HepG2 (cell line): ENCODE data around the gene FAM177B. TPM values are rescaled to one million over a fixed set of nuclear protein-coding genes. Genes with fewer than 3 reads are reported as not detected.
A peak's percentile ranks its signal among the peaks of the same experiment; 100 is the strongest.

Source experiments
- AHR ChIP-seq: IDR thresholded peaks from 2 replicates; pipeline ENCODE4 v1.6.1; 2018; ENCODE audit warnings: missing genetic modification reagents, missing compliant biosample characterization
- AKAP8 ChIP-seq: sonication (generic); formaldehyde crosslinking; IDR thresholded peaks from 2 replicates; pipeline ENCODE4 v1.5.1; 2020; ENCODE audit warnings: mild to moderate bottlenecking, missing genetic modification reagents
- GLI4 ChIP-seq: sonication (generic); formaldehyde crosslinking; IDR thresholded peaks from 2 replicates; pipeline ENCODE4 v1.5.1; 2020; ENCODE audit warnings: missing genetic modification reagents, mild to moderate bottlenecking, moderate library complexity, borderline replicate concordance
- GPN1 ChIP-seq: sonication (generic); formaldehyde crosslinking; IDR thresholded peaks from 2 replicates; pipeline ENCODE4 v1.5.1; 2020; ENCODE audit warnings: missing genetic modification reagents, borderline replicate concordance
- HES4 ChIP-seq: sonication (generic); formaldehyde crosslinking; IDR thresholded peaks from 2 replicates; pipeline ENCODE4 v1.9.0; 2021; ENCODE audit warnings: mild to moderate bottlenecking, missing genetic modification reagents, borderline replicate concordance
- KLF13 ChIP-seq: sonication (generic); formaldehyde crosslinking; IDR thresholded peaks from 2 replicates; pipeline ENCODE4 v1.4.0; 2020; ENCODE audit warnings: mild to moderate bottlenecking, missing genetic modification reagents
- NFE2L1 ChIP-seq: sonication (generic); formaldehyde crosslinking; IDR thresholded peaks from 2 replicates; pipeline ENCODE4 v1.4.0; 2020; ENCODE audit warnings: missing genetic modification reagents, mild to moderate bottlenecking, borderline replicate concordance
- POLR2G ChIP-seq: fragments of 200-400 bp; formaldehyde crosslinking; IDR thresholded peaks from 2 replicates; pipeline ENCODE4 v1.6.1; 2018; ENCODE audit warnings: mild to moderate bottlenecking, low read depth, low read length, moderate library complexity
- SAFB2 ChIP-seq: sonication (generic); formaldehyde crosslinking; IDR thresholded peaks from 2 replicates; pipeline ENCODE4 v1.5.1; 2020; ENCODE audit warnings: missing genetic modification reagents, low read depth, mild to moderate bottlenecking, borderline replicate concordance
- THRA ChIP-seq: sonication (generic); formaldehyde crosslinking; IDR thresholded peaks from 2 replicates; pipeline ENCODE4 v1.4.0; 2020; ENCODE audit warnings: missing genetic modification reagents, borderline replicate concordance
- ZBED4 ChIP-seq: sonication (generic); formaldehyde crosslinking; IDR thresholded peaks from 2 replicates; pipeline ENCODE4 v1.4.0; 2020; ENCODE audit warnings: missing genetic modification reagents, borderline replicate concordance
- ZNF441 ChIP-seq: sonication (generic); formaldehyde crosslinking; IDR thresholded peaks from 2 replicates; pipeline ENCODE4 v1.7.0; 2021; ENCODE audit warnings: missing genetic modification reagents, borderline replicate concordance
- ZNF557 ChIP-seq: sonication (generic); formaldehyde crosslinking; IDR thresholded peaks from 2 replicates; pipeline ENCODE4 v1.4.0; 2020; ENCODE audit warnings: missing genetic modification reagents
- ZNF605 ChIP-seq: sonication (generic); formaldehyde crosslinking; IDR thresholded peaks from 2 replicates; pipeline ENCODE4 v1.8.0; 2022; ENCODE audit warnings: mild to moderate bottlenecking, missing genetic modification reagents
- ZNF614 ChIP-seq: IDR thresholded peaks from 2 replicates; pipeline ENCODE4 v1.6.1; 2018; ENCODE audit warnings: missing biosample characterization, missing genetic modification reagents, inconsistent platforms, borderline replicate concordance
- ZNF615 ChIP-seq: sonication (generic); formaldehyde crosslinking; IDR thresholded peaks from 2 replicates; pipeline ENCODE4 v1.5.0; 2020; ENCODE audit warnings: mild to moderate bottlenecking, missing genetic modification reagents, borderline replicate concordance
- ZNF660 ChIP-seq: sonication (generic); formaldehyde crosslinking; IDR thresholded peaks from 2 replicates; pipeline ENCODE4 v1.5.1; 2020; ENCODE audit warnings: mild to moderate bottlenecking, low read depth, missing genetic modification reagents, borderline replicate concordance
- ZNF678 ChIP-seq: sonication (generic); formaldehyde crosslinking; IDR thresholded peaks from 2 replicates; pipeline ENCODE4 v1.4.0; 2020; ENCODE audit warnings: mild to moderate bottlenecking, missing genetic modification reagents
- ZNF724P ChIP-seq: sonication (generic); formaldehyde crosslinking; IDR thresholded peaks from 2 replicates; pipeline ENCODE4 v1.8.0; 2022; ENCODE audit warnings: missing genetic modification reagents, borderline replicate concordance
- ZNF777 ChIP-seq: sonication (generic); formaldehyde crosslinking; IDR thresholded peaks from 2 replicates; pipeline ENCODE4 v1.4.0; 2020; ENCODE audit warnings: missing genetic modification reagents
- polyA plus RNA-seq, 8 experiments: library from polyadenylated mRNA; depleted of rRNA in 3 of 8; stranded (reverse) in 7 of 8; unstranded in 1 of 8; fragments of >200 nt; fragmentation: Illumina TruSeq in 4 of 8; extraction: Trizol in 4 of 8; gene quantifications; 2 replicates each; pipeline versions ENCODE4 v1.2.1 to v1.2.3, GENCODE V29; 2011 to 2016; ENCODE audit warnings: low read depth in 4 of 8, missing spikeins in 1 of 8, mixed read lengths in 1 of 8; ENCODE audit not compliant: insufficient read depth in 1 of 8
- total RNA-seq, 5 experiments: library from RNA; depleted of rRNA; stranded (reverse); fragments of >200 nt; fragmentation: Illumina TruSeq; extraction: Trizol; gene quantifications; 2 replicates each; pipeline ENCODE4 v1.2.3, GENCODE V29; 2016; ENCODE audit warnings: low read depth in 1 of 5
- TF ChIP-seq, protein P1 (sequence below): fragments of 450-650 bp; IDR thresholded peaks from 2 replicates; pipeline ENCODE4 v1.6.1; 2017
- TF ChIP-seq, protein P2 (sequence below): sonication (generic); formaldehyde crosslinking; IDR thresholded peaks from 2 replicates; pipeline ENCODE4 v1.8.1; 2023; ENCODE audit warnings: mild to moderate bottlenecking, moderate library complexity, missing genetic modification reagents

FAM177B gene
- total and polyA plus RNA-seq, 2 of the 13 experiments (the other 11 are each of a cell fraction or from before 2014, with no cell fraction given) = 0.05 TPM; not detected in 1

- TF ChIP-seq ZBED4 (CRISPR knock-in tag) (no peak), POLR2G (peak; percentile 69), GLI4 (CRISPR knock-in tag) (no peak), ZNF660 (CRISPR knock-in tag) (no peak), AKAP8 (CRISPR knock-in tag) (no peak), ZNF724P (CRISPR knock-in tag) (no peak), HES4 (CRISPR knock-in tag) (no peak), ZNF605 (CRISPR knock-in tag) (peak; percentile 80; the same call in 1 of the 2 replicates), GPN1 (CRISPR knock-in tag) (no peak), ZNF777 (CRISPR knock-in tag) (no peak), THRA (peak; percentile 22; the same call in 1 of the 2 replicates), ZNF678 (no peak), ZNF614 (CRISPR knock-in tag) (no peak), SAFB2 (no peak), ZNF441 (CRISPR knock-in tag) (0 out of 2 replicates have a peak, but pooled peaks have one; percentile 43), ZNF557 (no peak), ZNF615 (no peak), KLF13 (CRISPR knock-in tag) (no peak), NFE2L1 (CRISPR knock-in tag) (no peak), AHR (0 out of 2 replicates have a peak, but pooled peaks have one; percentile 44)
- TF ChIP-seq, protein P1, sequence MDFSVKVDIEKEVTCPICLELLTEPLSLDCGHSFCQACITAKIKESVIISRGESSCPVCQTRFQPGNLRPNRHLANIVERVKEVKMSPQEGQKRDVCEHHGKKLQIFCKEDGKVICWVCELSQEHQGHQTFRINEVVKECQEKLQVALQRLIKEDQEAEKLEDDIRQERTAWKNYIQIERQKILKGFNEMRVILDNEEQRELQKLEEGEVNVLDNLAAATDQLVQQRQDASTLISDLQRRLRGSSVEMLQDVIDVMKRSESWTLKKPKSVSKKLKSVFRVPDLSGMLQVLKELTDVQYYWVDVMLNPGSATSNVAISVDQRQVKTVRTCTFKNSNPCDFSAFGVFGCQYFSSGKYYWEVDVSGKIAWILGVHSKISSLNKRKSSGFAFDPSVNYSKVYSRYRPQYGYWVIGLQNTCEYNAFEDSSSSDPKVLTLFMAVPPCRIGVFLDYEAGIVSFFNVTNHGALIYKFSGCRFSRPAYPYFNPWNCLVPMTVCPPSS = no peak
- TF ChIP-seq, protein P2, sequence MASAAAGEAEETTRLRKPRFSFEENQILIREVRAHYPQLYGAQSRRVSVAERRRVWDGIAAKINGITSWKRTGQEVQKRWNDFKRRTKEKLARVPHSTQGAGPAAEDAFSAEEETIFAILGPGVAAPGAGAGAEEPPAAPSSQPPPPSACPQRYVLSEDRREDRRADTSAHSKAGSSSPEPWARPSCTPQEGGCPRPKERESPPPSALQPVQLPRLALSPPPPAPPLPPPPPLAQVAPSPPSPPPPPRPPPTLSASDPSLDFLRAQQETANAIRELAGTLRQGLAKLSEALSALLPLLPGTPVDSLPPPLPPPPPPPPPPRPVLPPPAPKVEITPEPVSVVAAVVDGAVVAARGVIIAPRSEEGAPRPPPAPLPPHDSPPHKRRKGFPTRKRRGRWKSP (CRISPR knock-in tag) = 0 out of 2 replicates have a peak, but pooled peaks have one; percentile 54
Measured at GRCh38 chr1:222713091-222713961, 23.7 kb upstream of the FAM177B start (continued).
